Activated CD8-positive, alpha-beta T cell treated with anti-CD3 and anti-CD28 coated beads, Interleukin-2, amount 10 ng/mL, durations not matched to agents 7 days and 5 days (primary cell): ENCODE measurements around the gene NLRC4. TPM values are rescaled to one million over a fixed set of nuclear protein-coding genes. Genes with fewer than 3 reads are reported as not detected.

Experiments used
- ATAC-seq: fragments of 150-1000 bp; cut with Tn5 transposase; one replicate; pipeline ENCODE4 v1.10.0; 2021; ENCODE audit warnings: moderate library complexity
- CTCF ChIA-PET: fragments of 350-600 bp; sonication (Branson Sonifier 250); formaldehyde crosslinking; loops from one replicate; lab custom pipeline; 2021; ENCODE audit warnings: antibody characterized with exemption; lab: Charles Lee
- POLR2A ChIA-PET: fragments of 350-600 bp; sonication (Branson Sonifier 250); formaldehyde crosslinking; loops from one replicate; lab custom pipeline; 2021; ENCODE audit warnings: antibody characterized with exemption; lab: Charles Lee
- DNase-seq: peaks from one replicate; pipeline ENCODE4 v3.0.0-alpha.2; 2020
- H3K27ac Mint-ChIP-seq: one replicate; pipeline ENCODE4 v1.8.0; 2021; ENCODE audit warnings: mild to moderate bottlenecking, mixed read lengths
- H3K27me3 Mint-ChIP-seq: one replicate; pipeline ENCODE4 v1.8.0; 2021; ENCODE audit warnings: low read depth, mixed read lengths
- H3K36me3 Mint-ChIP-seq: one replicate; pipeline ENCODE4 v1.8.0; 2021; ENCODE audit warnings: low read depth, mixed read lengths
- H3K4me1 Mint-ChIP-seq: one replicate; pipeline ENCODE4 v1.8.0; 2021; ENCODE audit warnings: low read depth, mixed read lengths
- H3K4me3 Mint-ChIP-seq: one replicate; pipeline ENCODE4 v1.8.0; 2021; ENCODE audit warnings: mild to moderate bottlenecking, mixed read lengths
- H3K9me3 Mint-ChIP-seq: one replicate; pipeline ENCODE4 v1.8.0; 2022; ENCODE audit warnings: mixed read lengths; ENCODE audit not compliant: insufficient read depth
- total RNA-seq, 2 experiments: library from RNA; stranded (reverse); gene quantifications; one replicate each; pipeline ENCODE4 v1.2.3, GENCODE V29; 2021

NLRC4 gene
- total RNA-seq, 2 experiments from 2014 or later, result not detected

GRCh38 chr2:32200814-32201213 lies 63.9 kb downstream of the NLRC4 start:
- DNase-seq (no peak), ATAC-seq (no peak)
- no peaks in the 10 kb centered on the region for H3K9me3 Mint-ChIP-seq
- POLR2A ChIA-PET, result no interaction called here
- H3K4me3 Mint-ChIP-seq, result no peak overlapping the region
- no peak overlapping the region for H3K27ac Mint-ChIP-seq
- H3K27me3 Mint-ChIP-seq, result no peaks in the 10 kb centered on the region
- CTCF ChIA-PET, result no interaction called here
- peaks cover 28% of the 10 kb centered on the region for H3K36me3 Mint-ChIP-seq
- no peaks in the 10 kb centered on the region for H3K4me1 Mint-ChIP-seq

DNA sequence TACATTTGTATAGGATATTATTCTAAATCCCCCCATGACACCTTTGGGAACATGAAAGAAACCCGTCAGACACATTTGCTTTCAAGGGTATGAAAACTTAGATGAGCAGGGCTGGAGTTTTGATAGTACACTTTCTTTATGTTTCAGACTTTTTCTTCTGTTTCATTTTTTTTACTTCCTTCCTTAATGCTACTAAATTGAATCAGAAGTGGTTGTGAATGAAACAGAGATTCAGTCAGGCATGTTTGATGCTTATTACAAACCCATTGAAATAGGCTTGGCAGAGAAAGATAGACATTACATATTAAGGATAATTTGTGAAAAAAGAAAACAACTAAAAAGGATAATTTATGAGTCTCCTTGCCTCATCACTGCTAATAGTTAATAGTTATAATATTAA lies 72.3 kb downstream of the NLRC4 start:
- Mint-ChIP-seq H3K27ac (no peak overlapping the region), H3K4me1 (peaks cover 19% of the 10 kb centered on the region)

DNA sequence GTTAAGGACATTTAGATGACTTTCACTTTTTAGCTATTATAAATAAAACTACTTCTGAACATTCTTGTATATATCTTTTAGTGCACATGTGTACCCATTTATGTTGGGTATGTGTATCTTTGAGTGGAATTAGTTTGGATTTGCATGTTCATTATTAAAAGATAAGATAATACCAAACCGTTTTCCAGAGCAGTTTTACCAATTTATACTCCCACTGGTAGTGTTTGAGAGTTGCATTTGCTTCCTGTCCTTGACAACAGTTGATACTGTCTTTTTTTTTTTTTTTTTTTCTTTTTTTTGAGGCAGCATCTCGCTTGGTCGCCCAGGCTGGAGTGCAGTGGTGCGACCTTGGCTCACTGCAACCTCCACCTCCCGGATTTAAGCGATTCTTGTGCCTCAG lies 75.7 kb downstream of the NLRC4 start:
- Mint-ChIP-seq H3K4me3 (no peak overlapping the region), H3K27me3 (no peaks in the 10 kb centered on the region), H3K4me1 (peaks cover 19% of the 10 kb centered on the region), H3K9me3 (no peaks in the 10 kb centered on the region), H3K36me3 (peaks cover 39% of the 10 kb centered on the region), H3K27ac (no peak overlapping the region)
- POLR2A ChIA-PET, result interaction anchor here (1.8 kb wide), 1 partner anchor 23 kb away, joined by 5 read pairs; the partner anchor contains the start of gene SLC30A6
- CTCF ChIA-PET, result no interaction called here
- ATAC-seq, result no peak
- no peak for DNase-seq

More for the DNA sequence above, 72.3 kb downstream of the NLRC4 start:
- ChIA-PET POLR2A (no interaction called here), CTCF (no interaction called here)
- Mint-ChIP-seq H3K4me3 (no peak overlapping the region), H3K36me3 (peaks cover 29% of the 10 kb centered on the region), H3K9me3 (no peaks in the 10 kb centered on the region), H3K27me3 (no peaks in the 10 kb centered on the region)
- DNase-seq (no peak), ATAC-seq (no peak)

GRCh38 chr2:32182667-32183066 lies 82.0 kb downstream of the NLRC4 start:
- H3K4me3 Mint-ChIP-seq, result no peak overlapping the region
- DNase-seq (no peak), ATAC-seq (no peak)
- ChIA-PET POLR2A (no interaction called here), CTCF (interaction anchor here (1.4 kb wide), 1 partner anchor 12 kb away, joined by 3 read pairs; no protein-coding TSS in a partner anchor)
- H3K27me3 Mint-ChIP-seq, result no peaks in the 10 kb centered on the region
- no peak overlapping the region for H3K27ac Mint-ChIP-seq
- H3K4me1 Mint-ChIP-seq, result no peaks in the 10 kb centered on the region
- no peaks in the 10 kb centered on the region for H3K9me3 Mint-ChIP-seq
- H3K36me3 Mint-ChIP-seq, result peaks cover 26% of the 10 kb centered on the region

Other genes starting within 250 kb of the NLRC4 start
- gene DPY30, start 225.1 kb downstream of the NLRC4 start, total RNA-seq, result 10 to 100 TPM; 70.0 to 71.3 TPM
- 10 to 100 TPM; 18.6 to 19.0 TPM for gene SPAST, start 201.3 kb downstream of the NLRC4 start, total RNA-seq
- gene SLC30A6, start 99.0 kb downstream of the NLRC4 start, total RNA-seq, result 10 to 100 TPM; 22.3 TPM
- gene YIPF4, start 13.0 kb upstream of the NLRC4 start, total RNA-seq, result 10 to 100 TPM; 26.5 to 29.2 TPM
- 100 to 1,000 TPM; 105 to 106 TPM for gene BIRC6, start 92.1 kb upstream of the NLRC4 start, total RNA-seq